K562 (cell line): ENCODE measurements around the gene CLHC1. TPM values are rescaled to one million over a fixed set of nuclear protein-coding genes. Genes with fewer than 3 reads are reported as not detected.

Source experiments
- BRCA1 ChIP-seq, 2 experiments: fragments of 450-650 bp in 1 of 2; sonication (generic) in 1 of 2; formaldehyde crosslinking in 1 of 2; IDR thresholded peaks; 2 replicates each; pipeline versions ENCODE4 v1.5.0 to v1.6.1; 2017 to 2020; ENCODE audit warnings: mild to moderate bottlenecking in 1 of 2, missing genetic modification reagents in 1 of 2
- DLX4 ChIP-seq: fragments of 250-450 bp; sonication (Bioruptor Pico); IDR thresholded peaks from 2 replicates; pipeline ENCODE4 v1.6.1; 2021; ENCODE audit warnings: mild to moderate bottlenecking
- E2F5 ChIP-seq: sonication (generic); formaldehyde crosslinking; IDR thresholded peaks from 2 replicates; pipeline ENCODE4 v1.8.0; 2022; ENCODE audit warnings: mild to moderate bottlenecking, missing genetic modification reagents
- ELF4 ChIP-seq: fragments of 450-650 bp; formaldehyde crosslinking; IDR thresholded peaks from 2 replicates; pipeline ENCODE4 v1.4.0; 2022; ENCODE audit warnings: missing genetic modification characterization
- EP400 ChIP-seq: fragments of 450-650 bp; IDR thresholded peaks from 2 replicates; pipeline ENCODE4 v1.6.1; 2017; ENCODE audit warnings: antibody characterized with exemption, mild to moderate bottlenecking, moderate library complexity
- KAT8 ChIP-seq: fragments of 450-650 bp; IDR thresholded peaks from 2 replicates; pipeline ENCODE4 v1.6.1; 2016; ENCODE audit warnings: low read depth, mild to moderate bottlenecking
- KLF16 ChIP-seq: IDR thresholded peaks from 2 replicates; pipeline ENCODE4 v1.6.1; 2016; ENCODE audit warnings: antibody characterized with exemption
- MTA3 ChIP-seq: fragments of 450-650 bp; formaldehyde crosslinking; IDR thresholded peaks from 2 replicates; pipeline ENCODE4 v1.6.1; 2017; ENCODE audit warnings: mild to moderate bottlenecking, borderline replicate concordance
- NCOA2 ChIP-seq, 2 experiments: fragments of 450-650 bp; IDR thresholded peaks; 2 replicates each; pipeline ENCODE4 v1.6.1; 2018; ENCODE audit warnings: mild to moderate bottlenecking in 2 of 2, moderate library complexity in 1 of 2; ENCODE audit not compliant: partially characterized antibody in 2 of 2
- NONO ChIP-seq, 2 experiments: fragments of 200-400 bp in 1 of 2; fragments of 450-650 bp in 1 of 2; formaldehyde crosslinking in 1 of 2; IDR thresholded peaks; 2 replicates each; pipeline ENCODE4 v1.6.1; 2017; ENCODE audit warnings: low read depth in 2 of 2, mild to moderate bottlenecking in 2 of 2, moderate library complexity in 2 of 2, low read length in 1 of 2
- PPARD ChIP-seq: fragments of 250-450 bp; sonication (Bioruptor Pico); IDR thresholded peaks from 2 replicates; pipeline ENCODE4 v1.8.0; 2022; ENCODE audit warnings: inconsistent platforms, mild to moderate bottlenecking, moderate library complexity
- RBM15 ChIP-seq: fragments of 200-400 bp; formaldehyde crosslinking; IDR thresholded peaks from 2 replicates; pipeline ENCODE4 v1.6.1; 2018; ENCODE audit warnings: mild to moderate bottlenecking, low read length, moderate library complexity; ENCODE audit not compliant: insufficient read depth
- SLC30A9 ChIP-seq: fragments of 250-450 bp; sonication (Bioruptor Pico); IDR thresholded peaks from 2 replicates; pipeline ENCODE4 v1.8.0; 2022; ENCODE audit warnings: mild to moderate bottlenecking, moderate library complexity
- STAG1 ChIP-seq: sonication (generic); formaldehyde crosslinking; IDR thresholded peaks from 2 replicates; pipeline ENCODE4 v1.5.0; 2020; ENCODE audit warnings: missing genetic modification reagents, borderline replicate concordance
- TAF15 ChIP-seq: fragments of 200-400 bp; formaldehyde crosslinking; IDR thresholded peaks from 2 replicates; pipeline ENCODE4 v1.6.1; 2017; ENCODE audit warnings: mild to moderate bottlenecking, low read depth, low read length, moderate library complexity
- TCF7 ChIP-seq: sonication (generic); IDR thresholded peaks from 2 replicates; pipeline ENCODE4 v1.6.1; 2016; ENCODE audit warnings: antibody characterized with exemption, borderline replicate concordance
- TRIM24 ChIP-seq, 2 experiments: fragments of 450-650 bp; IDR thresholded peaks; 2 replicates each; pipeline ENCODE4 v1.6.1; 2016
- ZC3H8 ChIP-seq: fragments of 450-650 bp; IDR thresholded peaks from 2 replicates; pipeline ENCODE4 v1.6.1; 2017
- ZNF511 ChIP-seq: sonication (generic); formaldehyde crosslinking; IDR thresholded peaks from 2 replicates; pipeline ENCODE4 v1.8.0; 2022; ENCODE audit warnings: mild to moderate bottlenecking, missing genetic modification reagents
- ZNF589 ChIP-seq: fragments of 200-800 bp; sonication (Bioruptor generic); IDR thresholded peaks from 2 replicates; pipeline ENCODE4 v1.6.1; 2016; ENCODE audit warnings: low read depth, missing genetic modification characterization, missing compliant biosample characterization
- ZNF609 ChIP-seq: sonication (generic); formaldehyde crosslinking; IDR thresholded peaks from 2 replicates; pipeline ENCODE4 v1.8.1; 2023; ENCODE audit warnings: missing genetic modification reagents, mild to moderate bottlenecking, borderline replicate concordance
- ZNF717 ChIP-seq: fragments of 250-450 bp; sonication (Bioruptor Pico); IDR thresholded peaks from 2 replicates; pipeline ENCODE4 v1.5.0; 2021
- ZNF764 ChIP-seq: fragments of 250-450 bp; sonication (Bioruptor Pico); IDR thresholded peaks from 2 replicates; pipeline ENCODE4 v1.4.0; 2020; ENCODE audit warnings: low read depth, mild to moderate bottlenecking, moderate library complexity
- polyA plus RNA-seq, 8 experiments: library from polyadenylated mRNA; depleted of rRNA in 4 of 8; stranded (reverse) in 5 of 8; unstranded in 3 of 8; fragments of >200 nt; fragmentation: Nextera tagmentation in 2 of 8; fragmentation: Illumina TruSeq in 1 of 8; extraction: Ambion mirVana in 2 of 8; extraction: Trizol in 1 of 8; gene quantifications; 2 replicates each; pipeline versions ENCODE4 v1.2.1 to v1.2.3, GENCODE V29; 2011 to 2014; ENCODE audit warnings: inconsistent platforms in 1 of 8, missing spikeins in 1 of 8
- total RNA-seq, 7 experiments: library from RNA; depleted of rRNA in 6 of 7; stranded (reverse); fragments of >200 nt in 6 of 7; fragmentation: Illumina TruSeq in 2 of 7; extraction: Trizol in 2 of 7; gene quantifications; 2 replicates each; pipeline versions ENCODE4 v1.2.1 to v1.2.3, GENCODE V29; 2011 to 2021; ENCODE audit warnings: low replicate concordance in 1 of 7

The CLHC1 gene
- total and polyA plus RNA-seq, 9 of the 15 experiments (the other 6 are each of a cell fraction or from before 2014, with no cell fraction given): 3.7 to 14.3 (median 8.6) TPM

GRCh38 chr2:55133467-55134315 lies 98.4 kb downstream of the CLHC1 start (continued):
- TF ChIP-seq ZNF609 (CRISPR knock-in tag): no peak
- no peak for TF ChIP-seq BRCA1 (IDR thresholded peaks at IDR 0.05)
- TF ChIP-seq BRCA1 (CRISPR knock-in tag; IDR thresholded peaks at IDR 0.05): no peak
- TF ChIP-seq SLC30A9 (CRISPR knock-in tag): no peak
- TF ChIP-seq DLX4 (CRISPR knock-in tag): no peak
- TF ChIP-seq PPARD (CRISPR knock-in tag): no peak
- TF ChIP-seq KAT8: no peak
- no peak for TF ChIP-seq NONO (IDR thresholded peaks at IDR 0.05; ENCODE audit: low read depth in 2 of 2, low read length in 1 of 2)
- no peak for TF ChIP-seq E2F5 (CRISPR knock-in tag)
- no peak for TF ChIP-seq ZNF764 (CRISPR knock-in tag)
- no peak for TF ChIP-seq TAF15
- TF ChIP-seq EP400: peak; percentile 30; the same call in 1 of the 2 replicates
- no peak; the same call in 1 of the 2 replicates for TF ChIP-seq MTA3
- peak in 1 of 2 experiments; percentile 85 for TF ChIP-seq NCOA2 (IDR thresholded peaks at IDR 0.05; ENCODE audit: partially characterized antibody in 2 of 2)
- no peak for TF ChIP-seq ELF4 (CRISPR knock-in tag)
- no peak for TF ChIP-seq ZNF511 (CRISPR knock-in tag)
- TF ChIP-seq STAG1 (CRISPR knock-in tag): no peak
- no peak for TF ChIP-seq ZNF717 (CRISPR knock-in tag)
- TF ChIP-seq RBM15: no peak
- TF ChIP-seq ZNF589 (CRISPR knock-in tag): no peak; the same call in 1 of the 2 replicates
- no peak for TF ChIP-seq TRIM24 (IDR thresholded peaks at IDR 0.05)
- TF ChIP-seq TCF7: no peak
- TF ChIP-seq ZC3H8: no peak
- TF ChIP-seq KLF16: no peak
